22Rv1 (cell line): Measurements from ENCODE around the gene RAX2.

ENCODE experiments used
- CTCF ChIP-seq: fragments of 450-650 bp; IDR thresholded peaks from 2 replicates; pipeline ENCODE4 v1.5.1; 2017; ENCODE audit warnings: mild to moderate bottlenecking
- ZFX ChIP-seq: fragments of 450-650 bp; IDR thresholded peaks from 2 replicates; pipeline ENCODE4 v1.6.1; 2017; ENCODE audit warnings: antibody characterized with exemption, borderline replicate concordance

GRCh38 chr19:3790209-3790734 is 18.2 kb upstream of the RAX2 start:
- TF ChIP-seq CTCF (no peak), ZFX (no peak)
